Measurements from ENCODE around the gene ZNF365.

DNA sequence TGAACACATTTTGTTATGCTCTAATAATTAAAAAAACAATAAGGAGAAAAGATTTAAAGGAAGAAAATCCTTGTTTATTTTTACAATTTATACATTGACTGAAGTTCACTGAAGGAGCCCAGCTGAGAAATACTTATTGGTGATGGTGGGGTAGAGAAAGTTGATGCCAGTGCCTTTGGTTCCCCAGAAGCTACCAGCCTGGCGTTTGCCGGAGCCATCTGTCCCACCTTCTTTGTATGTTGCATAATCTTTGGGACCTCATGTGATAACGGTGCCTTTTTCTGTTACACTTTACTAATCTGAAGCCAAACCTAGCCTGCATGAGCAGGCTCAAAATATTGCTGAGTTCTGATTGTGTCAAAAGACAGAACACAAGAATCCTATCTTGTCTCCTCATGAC is 22.7 kb downstream of the ZNF365 start:
- TF ChIP-seq PHF8 (conservative IDR thresholded peaks at IDR 0.05; ENCODE audit: low read depth, low read length) (no peak), GABPA (IDR thresholded peaks at IDR 0.05; ENCODE audit: borderline replicate concordance, insufficient read depth, low read length) (no peak), CTBP2 (IDR thresholded peaks at IDR 0.05; ENCODE audit: borderline replicate concordance, insufficient read depth, insufficient read length, low read length) (no peak), YY1 (IDR thresholded peaks at IDR 0.05; ENCODE audit: low read depth, low read length) (no peak)
- TF ChIP-seq, protein P1, sequence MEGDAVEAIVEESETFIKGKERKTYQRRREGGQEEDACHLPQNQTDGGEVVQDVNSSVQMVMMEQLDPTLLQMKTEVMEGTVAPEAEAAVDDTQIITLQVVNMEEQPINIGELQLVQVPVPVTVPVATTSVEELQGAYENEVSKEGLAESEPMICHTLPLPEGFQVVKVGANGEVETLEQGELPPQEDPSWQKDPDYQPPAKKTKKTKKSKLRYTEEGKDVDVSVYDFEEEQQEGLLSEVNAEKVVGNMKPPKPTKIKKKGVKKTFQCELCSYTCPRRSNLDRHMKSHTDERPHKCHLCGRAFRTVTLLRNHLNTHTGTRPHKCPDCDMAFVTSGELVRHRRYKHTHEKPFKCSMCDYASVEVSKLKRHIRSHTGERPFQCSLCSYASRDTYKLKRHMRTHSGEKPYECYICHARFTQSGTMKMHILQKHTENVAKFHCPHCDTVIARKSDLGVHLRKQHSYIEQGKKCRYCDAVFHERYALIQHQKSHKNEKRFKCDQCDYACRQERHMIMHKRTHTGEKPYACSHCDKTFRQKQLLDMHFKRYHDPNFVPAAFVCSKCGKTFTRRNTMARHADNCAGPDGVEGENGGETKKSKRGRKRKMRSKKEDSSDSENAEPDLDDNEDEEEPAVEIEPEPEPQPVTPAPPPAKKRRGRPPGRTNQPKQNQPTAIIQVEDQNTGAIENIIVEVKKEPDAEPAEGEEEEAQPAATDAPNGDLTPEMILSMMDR (IDR thresholded peaks at IDR 0.05; ENCODE audit: control extremely low read depth in 1 of 3, insufficient read depth in 1 of 3, low read depth in 1 of 3, low read length in 3 of 3), result no peak

Measured in H1 (cell line).